Measurements from ENCODE around the gene SUPT5H.
A peak's percentile ranks its signal among the peaks of the same experiment; 100 is the strongest.
"Not testable (repeated sequence)": the region's sequence is repeated elsewhere in the genome, so short reads cannot be mapped to it uniquely, and the experiment has no call there.

SUPT5H gene

DNA sequence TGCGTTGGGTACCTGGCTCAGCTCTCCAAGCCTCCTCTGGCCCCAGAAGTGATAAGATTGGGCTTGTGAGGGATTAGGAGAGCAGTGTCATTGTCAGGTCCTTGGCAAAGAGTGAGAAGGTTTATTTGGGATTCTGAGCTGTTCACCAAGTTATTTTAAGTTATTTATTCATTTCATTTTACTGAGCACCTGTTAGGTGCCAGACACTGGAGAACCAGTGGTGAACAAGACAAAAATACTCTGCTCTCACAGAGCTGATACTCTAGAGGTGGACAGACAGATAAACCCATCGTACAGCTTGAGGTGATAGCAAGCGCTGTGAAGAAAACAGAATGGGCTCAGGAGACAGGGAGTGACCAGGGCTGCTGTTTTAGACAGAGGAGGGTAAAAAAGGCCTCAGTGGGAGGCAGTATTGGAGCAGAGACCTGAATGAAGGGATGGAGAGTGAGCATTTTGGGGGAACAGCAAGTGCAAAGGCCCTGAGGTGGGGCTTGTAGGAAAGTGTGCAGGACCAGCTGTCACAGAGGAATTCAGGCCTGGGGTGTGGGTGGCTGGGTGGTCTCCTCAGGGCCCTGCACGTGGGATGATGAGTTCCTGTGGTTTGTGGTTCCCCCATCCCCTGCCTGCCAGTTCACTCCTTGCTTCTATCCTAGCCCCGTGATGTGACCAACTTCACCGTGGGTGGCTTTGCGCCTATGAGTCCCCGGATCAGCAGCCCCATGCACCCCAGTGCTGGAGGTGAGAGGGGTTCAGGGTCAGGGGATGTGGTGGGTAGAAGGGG lies 26.6 kb downstream of the SUPT5H start:
- TF ChIP-seq MAX (IDR thresholded peaks at IDR 0.05; ENCODE audit: low read depth, low read length), result no peak
- no peak overlapping the region for H3K4me3 ChIP-seq (ENCODE audit: low read depth, low read length)
- DNase-seq (ENCODE audit: low read depth), result peak; percentile 15

- no peak for DNase-seq (ENCODE audit: low read depth)
- TF ChIP-seq MAX (IDR thresholded peaks at IDR 0.05; ENCODE audit: low read depth, low read length) (no peak), POLR2A (IDR thresholded peaks at IDR 0.05; ENCODE audit: extremely low read depth, insufficient read length) (no peak), CTCF (IDR thresholded peaks at IDR 0.05; ENCODE audit: low read depth, low read length) (no peak), MYC (IDR thresholded peaks at IDR 0.05; ENCODE audit: low read depth, low read length) (no peak)
- H3K4me3 ChIP-seq (ENCODE audit: low read depth, low read length), result no peak overlapping the region
Measured at GRCh38 chr19:39472746-39473442, 27.5 kb downstream of the SUPT5H start.

DNA sequence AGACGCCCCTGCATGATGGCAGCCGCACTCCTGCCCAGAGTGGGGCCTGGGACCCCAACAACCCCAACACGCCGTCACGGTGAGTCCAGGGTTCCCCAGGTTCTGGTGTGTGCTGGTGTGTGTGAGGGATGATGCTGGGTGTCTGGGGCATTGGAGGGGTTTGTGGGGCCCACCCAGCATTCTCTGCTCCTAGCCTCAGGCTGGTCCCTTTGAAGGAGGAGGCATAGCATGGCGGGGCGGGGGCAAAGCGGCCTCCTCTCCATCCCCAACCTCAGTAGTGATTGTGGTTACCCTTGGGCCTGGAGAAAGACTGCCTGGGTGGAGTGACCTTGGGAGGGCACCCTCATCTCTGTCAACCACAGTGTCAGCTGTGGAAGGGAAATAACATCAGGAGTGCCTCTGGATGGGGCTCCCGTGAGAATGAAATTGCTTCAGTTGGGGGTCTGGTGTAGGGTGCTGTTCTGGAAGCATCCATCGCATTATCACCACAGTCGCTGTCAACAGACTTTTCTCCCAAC lies 28.1 kb downstream of the SUPT5H start:
- TF ChIP-seq POLR2A (IDR thresholded peaks at IDR 0.05; ENCODE audit: extremely low read depth, insufficient read length) (no peak), MYC (IDR thresholded peaks at IDR 0.05; ENCODE audit: low read depth, low read length) (no peak), MAX (IDR thresholded peaks at IDR 0.05; ENCODE audit: low read depth, low read length) (no peak), CTCF (IDR thresholded peaks at IDR 0.05; ENCODE audit: low read depth, low read length) (no peak)
- no peak for DNase-seq (ENCODE audit: low read depth)
- H3K4me3 ChIP-seq (ENCODE audit: low read depth, low read length), result no peak overlapping the region

- DNase-seq (ENCODE audit: low read depth), result peak; percentile 50
- no peak overlapping the region for H3K4me3 ChIP-seq (ENCODE audit: low read depth, low read length)
- TF ChIP-seq MAX (IDR thresholded peaks at IDR 0.05; ENCODE audit: low read depth, low read length) (no peak), CTCF (IDR thresholded peaks at IDR 0.05; ENCODE audit: low read depth, low read length) (peak; percentile 67)
Measured at GRCh38 chr19:39474139-39474620, 28.8 kb downstream of the SUPT5H start.

- no peak overlapping the region for H3K4me3 ChIP-seq (ENCODE audit: low read depth, low read length)
- no peak for DNase-seq (ENCODE audit: low read depth)
- TF ChIP-seq CTCF (IDR thresholded peaks at IDR 0.05; ENCODE audit: low read depth, low read length), result no peak
Measured at GRCh38 chr19:39475748-39476147, 30.4 kb downstream of the SUPT5H start.

- H3K4me3 ChIP-seq (ENCODE audit: low read depth, low read length); DNase-seq (ENCODE audit: low read depth): not testable (repeated sequence)
Measured at GRCh38 chr19:39479319-39479801, 34.0 kb downstream of the SUPT5H start.
